Endothelial cell of umbilical vein (primary cell): ENCODE measurements around the gene UROC1. TPM values are rescaled to one million over a fixed set of nuclear protein-coding genes. Genes with fewer than 3 reads are reported as not detected.

ENCODE experiments used
- BruUV-seq: library from RNA; stranded (reverse); fragments of 400-500 nt; replicated peaks from 2 replicates; lab custom pipeline; 2021; lab: Mats Ljungman, UMichigan
- CTCF ChIA-PET: fragments of 300-600, 350-600 bp; sonication (Branson Sonifier 250); formaldehyde crosslinking; loops from one replicate; lab custom pipeline; 2021; ENCODE audit warnings: antibody characterized with exemption, inconsistent platforms; lab: Charles Lee
- POLR2A ChIA-PET: fragments of 300-600, 350-600 bp; sonication (Branson Sonifier 250); formaldehyde crosslinking; loops from one replicate; lab custom pipeline; 2021; ENCODE audit warnings: antibody characterized with exemption, inconsistent platforms; lab: Charles Lee
- DNase-seq: peaks from one replicate; pipeline ENCODE4 v3.0.0-alpha.2; 2011; ENCODE audit warnings: low read depth, low spot score
- FAIRE-seq: peaks from 2 replicates; lab custom pipeline; 2011; peaks lifted over from hg19 to GRCh38; lab: Jason Lieb, UNC
- H2AFZ ChIP-seq: 2 replicates; pipeline ENCODE4 v1.6.0; 2012; ENCODE audit warnings: low read depth, low read length, control low read depth, inconsistent platforms
- H3K27ac ChIP-seq: 2 replicates; pipeline ENCODE4 v1.5.1; 2011; ENCODE audit warnings: low read depth, mild to moderate bottlenecking, control low read depth, low read length, moderate library complexity; ENCODE audit not compliant: insufficient read depth
- H3K27me3 ChIP-seq, 2 experiments: 2 replicates each; pipeline versions ENCODE4 v1.6.0 to v1.6.1; 2011; ENCODE audit warnings: low read length in 2 of 2, mixed read lengths in 1 of 2; ENCODE audit not compliant: control insufficient read depth in 2 of 2, insufficient read depth in 2 of 2
- H3K36me3 ChIP-seq, 2 experiments: 2 replicates in 1 of 2; 3 replicates in 1 of 2; pipeline ENCODE4 v1.5.1; 2011; ENCODE audit warnings: low read length in 2 of 2, mild to moderate bottlenecking in 1 of 2, moderate library complexity in 1 of 2; ENCODE audit not compliant: control insufficient read depth in 2 of 2, insufficient read depth in 2 of 2; ENCODE audit errors: extremely low read depth in 1 of 2
- H3K4me1 ChIP-seq: 3 replicates; pipeline ENCODE4 v1.5.1; 2011; ENCODE audit warnings: mild to moderate bottlenecking, low read length; ENCODE audit not compliant: control insufficient read depth, insufficient read depth; ENCODE audit errors: extremely low read depth
- H3K4me2 ChIP-seq: 2 replicates; pipeline ENCODE4 v1.6.1; 2011; ENCODE audit warnings: low read length, control low read depth, mixed read lengths; ENCODE audit not compliant: insufficient read depth
- H3K4me3 ChIP-seq, 3 experiments: fragments of 200-600 bp in 1 of 3; sonication (generic), shearing (Covaris generic) in 1 of 3; replicated peaks in 1 of 3; 2 replicates each; pipeline ENCODE4 v1.5.1; 2011 to 2016; ENCODE audit warnings: control low read depth in 3 of 3, low read length in 3 of 3, mild to moderate bottlenecking in 2 of 3, inconsistent platforms in 1 of 3, low read depth in 1 of 3, moderate library complexity in 1 of 3; ENCODE audit not compliant: insufficient read depth in 1 of 3
- H3K79me2 ChIP-seq: 2 replicates; pipeline ENCODE4 v1.6.0; 2012; ENCODE audit warnings: low read length, inconsistent platforms; ENCODE audit not compliant: control insufficient read depth, insufficient read depth
- H3K9ac ChIP-seq: replicated peaks from 2 replicates; pipeline ENCODE3; 2011; ENCODE audit warnings: low read length, control low read depth; ENCODE audit not compliant: insufficient read depth; ENCODE audit errors: extremely low read depth
- H3K9me1 ChIP-seq: replicated peaks from 3 replicates; pipeline ENCODE4 v1.6.0; 2011; ENCODE audit warnings: mild to moderate bottlenecking, low read length; ENCODE audit not compliant: control insufficient read depth, insufficient read depth; ENCODE audit errors: extremely low read depth
- H3K9me3 ChIP-seq: replicated peaks from 2 replicates; pipeline ENCODE4 v1.5.1; 2012; ENCODE audit warnings: low read length, inconsistent platforms; ENCODE audit not compliant: control insufficient read depth, insufficient read depth
- H4K20me1 ChIP-seq: replicated peaks from 2 replicates; pipeline ENCODE3; 2011; ENCODE audit warnings: mild to moderate bottlenecking, low read length; ENCODE audit not compliant: control insufficient read depth, insufficient read depth; ENCODE audit errors: extremely low read depth
- CTCF ChIP-seq, 2 donors: IDR thresholded peaks; 1 replicate in 1 of 2; 2 replicates in 1 of 2; pipeline ENCODE4 v1.5.1; 2011; ENCODE audit warnings: low read length in 2 of 2, mild to moderate bottlenecking in 2 of 2, moderate library complexity in 2 of 2, control low read depth in 1 of 2, inconsistent platforms in 1 of 2, low read depth in 1 of 2; ENCODE audit not compliant: insufficient read depth in 1 of 2; ENCODE audit errors: extremely low read depth in 1 of 2
- EZH2 ChIP-seq: IDR thresholded peaks from 2 replicates; pipeline ENCODE4 v1.6.1; 2012; ENCODE audit warnings: borderline replicate concordance, low read depth, mild to moderate bottlenecking, moderate library complexity, low read length, inconsistent platforms; ENCODE audit not compliant: severe bottlenecking
- FOS ChIP-seq: IDR thresholded peaks from 2 replicates; pipeline ENCODE4 v1.6.1; 2011; ENCODE audit warnings: mild to moderate bottlenecking, low read length, moderate library complexity, borderline replicate concordance; ENCODE audit not compliant: insufficient read depth
- GATA2 ChIP-seq: IDR thresholded peaks from 2 replicates; pipeline ENCODE4 v1.7.0; 2011; ENCODE audit warnings: low read depth, mild to moderate bottlenecking, moderate library complexity, mixed read lengths, low read length; ENCODE audit not compliant: insufficient read length, insufficient read depth
- JUN ChIP-seq: IDR thresholded peaks from 2 replicates; pipeline ENCODE4 v1.6.1; 2011; ENCODE audit warnings: borderline replicate concordance, low read depth; ENCODE audit not compliant: insufficient read length, insufficient read depth
- MYC ChIP-seq: IDR thresholded peaks from one replicate; pipeline ENCODE4 v1.6.1; 2011; ENCODE audit warnings: mild to moderate bottlenecking, low read depth, low read length
- POLR2A ChIP-seq: IDR thresholded peaks from 2 replicates; pipeline ENCODE4 v1.6.1; 2012; ENCODE audit warnings: low read depth, mild to moderate bottlenecking, control low read depth, low read length
- POLR2AphosphoS5 ChIP-seq: IDR thresholded peaks from 2 replicates; pipeline ENCODE4 v1.6.1; 2012; ENCODE audit warnings: low read depth, mild to moderate bottlenecking, control low read depth, low read length, moderate library complexity; ENCODE audit not compliant: insufficient read depth
- dilution Hi-C: fragments of 300-500 bp; cut with MboI; formaldehyde crosslinking; loops from one replicate; pipeline ENCODE4 v1.15.0; 2019; ENCODE audit warnings: low sequenced_read_pairs; ENCODE audit not compliant: extremely low pct_ligation_motif_present
- intact Hi-C: fragments of 100-400 bp; cut with micrococcal nuclease; formaldehyde crosslinking; loops from one replicate; pipeline ENCODE4 v1.10.0; 2022
- polyA plus RNA-seq, 4 experiments: library from polyadenylated mRNA; depleted of rRNA in 3 of 4; stranded (reverse) in 3 of 4; unstranded in 1 of 4; fragments of >200 nt; gene quantifications; 2 replicates each; pipeline versions ENCODE4 v1.2.1 to v1.2.3, GENCODE V29; 2011 to 2012; ENCODE audit warnings: missing spikeins in 1 of 4
- total RNA-seq: library from RNA; stranded (reverse); gene quantifications from 2 replicates; pipeline ENCODE4 v1.2.3, GENCODE V29; 2021
- TF ChIP-seq, protein P1 (sequence below): IDR thresholded peaks from 2 replicates; pipeline ENCODE4 v1.6.1; 2011; ENCODE audit not compliant: insufficient read depth, insufficient read length

UROC1 gene
- total and polyA plus RNA-seq, 2 donors (not counting 3 experiments of a cell fraction or from before 2014, with no cell fraction given), result not detected

- H3K27me3 ChIP-seq, result no peaks in the 10 kb centered on the region
- no TSS peak for BruUV-seq
- no peak overlapping the region for H3K4me3 ChIP-seq
- H3K4me1 ChIP-seq, result no peaks in the 10 kb centered on the region
- no peak overlapping the region for H2AFZ ChIP-seq
- TF ChIP-seq POLR2A, result no peak
- TF ChIP-seq CTCF (IDR thresholded peaks at IDR 0.05; ENCODE audit: extremely low read depth in 1 of 2, insufficient read depth in 1 of 2, low read depth in 1 of 2, low read length in 2 of 2), result no peak
- TF ChIP-seq MYC, result no peak
- TF ChIP-seq, protein P1, sequence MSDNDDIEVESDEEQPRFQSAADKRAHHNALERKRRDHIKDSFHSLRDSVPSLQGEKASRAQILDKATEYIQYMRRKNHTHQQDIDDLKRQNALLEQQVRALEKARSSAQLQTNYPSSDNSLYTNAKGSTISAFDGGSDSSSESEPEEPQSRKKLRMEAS, result no peak
- no peak for TF ChIP-seq FOS
- no peak for TF ChIP-seq POLR2AphosphoS5
- TF ChIP-seq GATA2, result no peak
- no peak for TF ChIP-seq JUN
- TF ChIP-seq EZH2, result no peak
- no peak for DNase-seq
- no peaks in the 10 kb centered on the region for H3K9me3 ChIP-seq
- intact Hi-C loops, result no loop called here
- H4K20me1 ChIP-seq, result no peaks in the 10 kb centered on the region
- H3K9me1 ChIP-seq, result no peaks in the 10 kb centered on the region
- H3K4me2 ChIP-seq, result no peak overlapping the region
- no peak overlapping the region for H3K9ac ChIP-seq
- H3K79me2 ChIP-seq, result no peaks in the 10 kb centered on the region
- POLR2A ChIA-PET, result no interaction called here
- no peak for FAIRE-seq
- H3K36me3 ChIP-seq, result peaks cover 2 to 19% of the 10 kb centered on the region in 2 experiments
- H3K27ac ChIP-seq, result no peak overlapping the region
- dilution Hi-C loops, result no loop called here
- CTCF ChIA-PET, result interaction anchor here (0.8 to 2.2 kb wide), 2 partner anchors 27 to 188 kb away, joined by 3 to 5 read pairs; no protein-coding TSS in a partner anchor
Measured at GRCh38 chr3:126447456-126448106, 70.0 kb downstream of the UROC1 start.
